TTC549 (cell line): Measurements from ENCODE around the gene CD151.

Experiments
- FAIRE-seq: peaks from 2 replicates; lab custom pipeline; 2012; peaks lifted over from hg19 to GRCh38; lab: Jason Lieb, UNC

CD151 gene

DNA sequence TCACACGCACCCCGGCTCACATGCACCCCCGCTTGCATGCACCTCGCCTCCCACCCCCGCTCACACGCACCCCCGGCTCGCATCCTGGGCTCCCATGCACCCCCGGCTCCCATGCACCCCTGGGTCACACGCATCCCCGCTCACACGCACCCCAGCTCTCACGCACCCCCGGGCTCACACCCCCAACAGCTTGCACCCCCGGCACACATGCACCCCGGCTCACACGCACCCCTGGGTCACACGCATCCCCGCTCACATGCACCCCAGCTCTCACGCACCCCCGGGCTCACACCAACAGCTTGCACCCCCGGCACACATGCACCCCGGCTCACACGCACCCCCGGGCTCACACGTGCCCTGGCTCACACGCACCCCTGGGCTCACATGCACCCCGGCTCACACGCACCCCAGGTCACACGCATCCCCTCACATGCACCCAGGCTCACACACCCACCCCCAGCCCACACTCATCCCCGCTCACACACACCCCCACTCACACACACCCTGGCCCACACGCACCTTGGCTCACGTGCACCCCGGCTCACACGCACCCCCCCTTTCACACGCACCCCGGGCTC lies 26.1 kb downstream of the CD151 start:
- FAIRE-seq, result no peak

- no peak for FAIRE-seq
Measured at GRCh38 chr11:859394-860131, 26.8 kb downstream of the CD151 start.

DNA sequence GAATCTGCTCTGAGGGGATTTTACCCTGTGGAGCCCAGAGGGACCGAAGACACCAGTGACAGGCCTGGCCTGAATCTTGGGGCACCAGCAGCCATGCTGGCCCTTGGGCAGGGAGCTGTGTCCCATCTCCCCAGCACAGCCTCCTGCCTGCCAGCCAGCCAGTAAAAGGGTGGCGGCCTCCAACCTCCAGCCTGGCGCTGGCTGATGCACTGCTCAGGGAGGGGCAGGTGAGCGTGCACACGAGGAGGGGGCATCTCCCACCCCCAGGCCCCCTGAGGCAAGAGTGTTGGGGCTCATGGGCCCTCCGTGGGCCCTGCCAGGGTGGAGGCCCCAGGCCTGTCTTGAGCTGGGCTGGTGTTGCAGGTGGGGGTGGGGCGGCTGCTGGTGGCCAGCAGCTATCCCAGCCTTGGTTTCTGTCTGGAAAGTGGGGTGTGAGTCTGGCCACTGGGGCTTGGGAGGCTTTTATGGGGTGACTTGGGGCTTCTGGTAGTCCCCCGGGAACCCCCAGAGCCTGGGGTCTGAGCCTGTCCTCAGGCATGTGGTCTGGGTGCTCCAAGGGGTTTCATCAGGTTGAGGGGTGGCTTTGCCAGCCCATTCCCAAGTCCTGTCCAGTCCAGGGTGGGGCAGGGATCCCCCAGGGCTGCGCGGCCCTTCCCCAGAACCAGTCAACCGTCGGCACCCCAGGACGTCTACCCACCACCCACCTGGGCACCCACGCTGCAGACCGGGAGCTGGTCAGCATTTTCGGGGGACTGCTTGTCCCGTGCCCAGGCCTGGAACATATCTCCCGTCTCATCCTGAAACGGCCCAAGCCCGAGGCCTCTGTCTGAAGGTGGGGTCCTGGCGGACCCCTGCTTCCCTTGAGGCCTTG lies 27.7 kb downstream of the CD151 start:
- FAIRE-seq, result no peak

DNA sequence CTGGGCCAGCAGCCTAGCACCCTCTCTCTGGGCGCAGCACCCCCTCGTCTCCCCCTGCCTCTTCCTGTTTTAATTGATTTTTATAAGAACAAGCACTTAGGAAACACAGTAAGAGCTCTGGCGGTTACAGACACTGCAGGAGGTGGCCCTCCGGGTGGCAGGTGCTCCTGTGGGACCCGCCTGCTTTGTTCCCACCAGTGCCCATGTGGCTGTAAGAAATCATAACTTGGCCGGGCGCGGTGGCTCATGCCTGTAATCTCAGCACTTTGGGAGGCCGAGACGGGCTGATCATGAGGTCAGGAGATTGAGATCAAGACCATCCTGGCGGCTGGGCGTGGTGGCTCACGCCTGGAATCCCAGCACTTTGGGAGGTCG lies 28.3 kb downstream of the CD151 start:
- FAIRE-seq, result no peak

DNA sequence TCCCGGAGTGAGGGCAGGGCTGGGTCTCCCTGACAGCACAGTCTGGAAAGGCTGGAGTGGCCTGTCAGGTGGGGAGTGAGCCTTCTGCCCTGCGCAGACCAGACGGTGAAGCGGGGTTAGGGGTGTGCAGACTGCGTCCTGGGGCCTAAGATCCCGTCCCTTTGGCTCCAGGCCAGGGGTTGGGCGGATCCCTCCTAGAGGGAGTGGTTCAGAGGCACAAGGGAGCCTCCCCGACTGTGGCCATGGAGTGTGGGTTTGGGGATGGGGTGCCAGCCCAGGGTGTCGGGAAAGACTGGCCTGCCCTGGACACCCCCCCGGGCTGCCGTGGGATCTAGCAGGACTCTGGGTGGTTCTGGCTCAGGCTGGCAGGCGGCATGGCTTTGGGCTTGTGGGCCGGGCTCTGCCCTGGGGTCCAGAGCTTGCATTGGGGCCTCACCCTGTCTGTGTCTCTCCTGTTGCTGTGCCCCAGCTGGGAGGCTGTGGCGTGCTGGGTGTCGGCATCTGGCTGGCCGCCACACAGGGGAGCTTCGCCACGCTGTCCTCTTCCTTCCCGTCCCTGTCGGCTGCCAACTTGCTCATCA lies 29.4 kb downstream of the CD151 start:
- no peak for FAIRE-seq

DNA sequence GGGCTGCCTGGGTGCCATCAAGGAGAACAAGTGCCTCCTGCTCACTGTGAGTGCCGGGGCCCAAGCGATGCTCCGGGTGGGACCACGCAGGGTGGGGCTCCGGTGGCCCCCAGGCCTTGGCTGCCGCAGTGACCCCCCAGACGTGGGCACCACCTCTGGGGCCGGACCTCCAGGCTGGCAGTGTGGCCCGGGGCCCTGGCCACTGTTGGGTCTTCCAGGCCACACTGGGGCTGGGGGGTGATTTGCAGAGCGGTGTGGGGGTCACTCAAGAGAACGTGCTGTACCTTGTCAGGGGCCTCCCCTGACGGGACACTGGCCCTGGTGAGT lies 29.9 kb downstream of the CD151 start:
- FAIRE-seq, result no peak

GRCh38 chr11:863023-863909 lies 30.5 kb downstream of the CD151 start:
- FAIRE-seq, result no peak

DNA sequence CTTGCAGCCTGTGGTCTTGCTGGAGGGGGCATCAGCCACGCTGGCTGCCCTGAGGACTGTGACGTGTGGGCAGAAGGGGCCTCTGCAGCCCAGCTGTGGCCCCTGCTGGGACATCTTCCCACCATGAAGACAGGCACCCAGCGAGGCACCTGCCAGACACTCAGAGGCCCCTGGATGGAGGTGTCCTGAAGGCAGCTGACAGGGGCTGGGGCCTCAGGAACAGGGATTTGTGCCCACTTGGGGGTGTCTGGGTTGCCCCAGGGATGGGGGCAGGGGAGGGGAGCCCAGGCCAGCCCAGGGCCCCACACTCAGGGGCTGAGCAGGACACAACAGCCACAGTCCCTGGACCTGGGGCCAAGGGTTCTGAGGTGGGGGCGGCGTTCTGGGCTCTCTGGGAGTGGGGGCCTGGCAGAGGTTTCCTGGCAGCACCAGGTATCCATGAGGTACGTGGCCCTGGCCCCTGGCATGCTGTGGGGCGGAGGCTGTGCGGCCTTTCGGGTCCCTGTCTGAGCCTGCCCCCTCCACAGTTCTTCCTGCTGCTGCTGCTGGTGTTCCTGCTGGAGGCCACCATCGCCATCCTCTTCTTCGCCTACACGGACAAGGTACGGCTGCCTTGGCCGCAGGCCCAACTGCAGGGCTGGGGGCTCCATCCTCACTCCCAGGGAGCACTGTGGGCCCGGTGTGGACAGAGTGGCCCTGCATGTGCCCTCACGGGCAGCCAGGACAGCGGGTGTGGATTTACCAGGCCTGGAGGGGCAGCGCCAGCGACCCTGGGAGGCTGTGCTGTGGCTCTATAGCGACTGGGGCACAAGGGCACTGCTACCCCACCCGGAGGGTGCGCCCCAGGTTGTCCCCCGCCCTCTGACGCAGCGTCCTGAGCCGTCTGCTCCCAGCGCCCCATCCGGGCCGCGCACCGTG lies 31.4 kb downstream of the CD151 start:
- FAIRE-seq, result no peak

- FAIRE-seq, result no peak
Measured at GRCh38 chr11:864898-865297, 32.1 kb downstream of the CD151 start.

DNA sequence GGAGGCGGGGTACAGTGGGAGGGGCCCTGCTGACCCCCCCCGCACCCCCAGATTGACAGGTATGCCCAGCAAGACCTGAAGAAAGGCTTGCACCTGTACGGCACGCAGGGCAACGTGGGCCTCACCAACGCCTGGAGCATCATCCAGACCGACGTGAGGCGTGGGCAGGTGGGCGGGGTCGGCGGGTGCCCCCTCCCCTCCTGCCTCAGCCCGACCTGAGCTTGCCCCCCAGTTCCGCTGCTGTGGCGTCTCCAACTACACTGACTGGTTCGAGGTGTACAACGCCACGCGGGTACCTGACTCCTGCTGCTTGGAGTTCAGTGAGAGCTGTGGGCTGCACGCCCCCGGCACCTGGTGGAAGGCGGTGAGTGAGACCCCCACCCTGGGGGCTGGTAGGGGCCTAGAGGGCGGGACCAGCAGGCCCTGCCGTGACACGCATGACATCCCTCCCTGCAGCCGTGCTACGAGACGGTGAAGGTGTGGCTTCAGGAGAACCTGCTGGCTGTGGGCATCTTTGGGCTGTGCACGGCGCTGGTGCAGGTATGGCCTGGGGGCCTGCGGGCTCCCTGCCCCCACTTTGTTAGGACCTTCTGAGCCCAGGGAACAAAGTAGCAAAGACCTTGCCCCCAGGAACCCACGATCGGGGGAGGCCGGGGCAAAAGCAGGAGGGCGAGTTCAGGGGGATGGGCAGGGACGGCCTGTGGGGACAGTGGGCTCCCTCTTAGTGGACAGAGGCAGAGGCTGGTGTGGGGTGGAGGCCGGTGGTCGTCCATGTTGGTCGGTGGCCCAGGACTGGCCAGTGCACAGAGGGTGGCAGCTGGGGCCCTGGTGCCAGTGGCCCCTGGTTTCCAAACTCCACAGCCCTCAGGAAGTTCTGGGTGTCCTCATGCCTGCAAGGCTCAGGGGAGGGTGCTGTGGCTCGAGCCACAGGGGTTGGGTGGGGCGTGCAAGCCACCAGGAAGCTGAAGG lies 33.0 kb downstream of the CD151 start:
- no peak for FAIRE-seq

DNA sequence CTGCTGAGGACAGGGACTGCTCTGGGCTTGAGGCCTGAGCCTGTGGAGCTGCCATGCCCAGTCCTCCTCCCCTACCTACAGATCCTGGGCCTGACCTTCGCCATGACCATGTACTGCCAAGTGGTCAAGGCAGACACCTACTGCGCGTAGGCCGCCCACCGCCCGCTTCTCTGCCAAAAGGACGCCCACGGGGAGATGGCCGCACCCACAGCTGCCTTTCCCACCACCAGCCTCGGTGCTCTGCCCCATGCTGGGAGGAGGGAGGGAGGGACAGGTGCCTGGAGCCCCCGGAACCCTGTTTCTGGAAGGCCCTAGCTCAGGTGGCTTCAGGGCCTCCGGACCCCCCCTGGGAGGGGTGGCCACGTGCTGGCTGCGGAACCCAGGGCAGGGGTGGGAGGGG lies 33.7 kb downstream of the CD151 start:
- no peak for FAIRE-seq

DNA sequence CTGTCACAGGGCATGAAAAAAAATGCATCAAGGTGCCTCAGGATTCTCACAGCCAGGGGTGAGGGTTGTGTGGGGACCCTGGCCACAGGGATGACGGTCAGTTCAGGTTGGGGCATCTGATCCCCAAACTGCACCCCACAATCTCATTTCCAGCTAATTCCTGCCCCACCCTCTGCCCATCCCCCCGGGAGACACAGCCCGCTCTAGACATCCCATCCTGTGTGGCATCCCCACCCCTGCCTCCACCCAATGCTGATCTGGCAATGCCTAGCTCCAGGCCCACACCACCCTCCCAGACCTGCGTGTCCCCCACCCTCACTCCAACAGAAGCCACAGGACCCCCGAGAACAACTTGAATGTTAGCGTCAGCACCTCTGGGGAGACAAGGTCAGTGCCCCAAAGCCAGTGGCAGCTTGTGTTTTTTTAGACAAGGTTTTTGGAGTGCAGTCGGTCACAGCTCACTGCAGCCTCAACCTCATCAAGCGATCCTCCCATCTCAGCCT lies 35.2 kb downstream of the CD151 start:
- FAIRE-seq, result no peak

DNA sequence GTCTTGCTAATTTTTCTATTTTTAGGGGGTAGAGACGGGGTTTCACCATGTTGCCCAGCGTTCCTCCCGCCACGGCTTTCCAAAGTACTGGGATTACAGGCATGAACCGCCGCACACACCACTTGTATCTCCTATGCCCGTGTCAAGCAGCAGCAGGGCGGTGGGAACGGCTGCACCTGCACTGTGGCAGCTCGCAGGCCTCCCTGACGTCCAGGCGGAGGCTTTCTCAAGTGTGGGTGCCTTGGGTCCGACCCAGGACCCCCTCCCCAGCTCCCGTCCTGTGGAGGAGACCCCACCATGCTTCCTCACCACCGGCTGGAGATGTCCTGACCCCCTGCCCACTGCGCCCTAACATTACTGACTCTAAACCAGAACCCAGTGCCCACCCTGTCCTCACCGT lies 35.6 kb downstream of the CD151 start:
- FAIRE-seq, result no peak

- no peak for FAIRE-seq
Measured at GRCh38 chr11:868802-869201, 36.0 kb downstream of the CD151 start.

DNA sequence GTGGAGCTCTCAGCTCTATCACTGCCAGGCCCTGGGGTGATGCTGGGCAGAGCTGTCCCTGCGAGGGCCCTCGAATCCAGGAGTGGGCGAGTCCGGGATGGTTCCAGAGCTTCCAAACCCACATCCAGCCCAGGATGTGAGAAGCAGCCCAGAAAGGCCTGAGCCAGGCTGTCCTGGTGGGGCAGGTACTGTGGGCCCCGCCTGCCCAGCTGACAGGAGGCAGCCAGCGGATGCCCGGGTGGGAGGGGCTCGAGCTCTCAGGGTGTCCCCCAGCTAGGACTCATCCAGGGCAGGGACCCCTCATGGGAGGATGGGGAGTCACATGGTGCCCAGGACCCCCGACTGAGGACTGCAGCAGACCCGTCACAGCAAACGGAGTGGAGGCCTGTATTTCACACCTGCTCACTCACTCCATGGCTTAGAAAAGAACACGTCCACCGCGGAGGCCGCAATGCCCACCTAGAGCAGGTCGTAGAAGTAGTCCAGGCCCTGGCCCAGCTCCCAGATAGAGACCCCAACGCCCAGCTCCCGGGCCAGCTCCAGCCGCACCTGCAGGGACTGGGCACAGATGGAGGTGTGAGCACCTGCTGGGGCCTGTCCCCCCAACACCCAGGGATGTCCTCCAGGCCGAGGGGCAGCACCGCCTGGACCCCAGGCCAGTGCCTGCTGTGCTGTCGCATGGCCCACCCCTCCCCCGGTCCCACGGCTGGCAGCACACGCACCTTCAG lies 36.8 kb downstream of the CD151 start:
- FAIRE-seq, result no peak

- no peak for FAIRE-seq
Measured at GRCh38 chr11:870127-870413, 37.3 kb downstream of the CD151 start.

GRCh38 chr11:870418-870817 lies 37.7 kb downstream of the CD151 start:
- FAIRE-seq, result no peak

- FAIRE-seq, result no peak
Measured at GRCh38 chr11:871472-871871, 38.7 kb downstream of the CD151 start.

DNA sequence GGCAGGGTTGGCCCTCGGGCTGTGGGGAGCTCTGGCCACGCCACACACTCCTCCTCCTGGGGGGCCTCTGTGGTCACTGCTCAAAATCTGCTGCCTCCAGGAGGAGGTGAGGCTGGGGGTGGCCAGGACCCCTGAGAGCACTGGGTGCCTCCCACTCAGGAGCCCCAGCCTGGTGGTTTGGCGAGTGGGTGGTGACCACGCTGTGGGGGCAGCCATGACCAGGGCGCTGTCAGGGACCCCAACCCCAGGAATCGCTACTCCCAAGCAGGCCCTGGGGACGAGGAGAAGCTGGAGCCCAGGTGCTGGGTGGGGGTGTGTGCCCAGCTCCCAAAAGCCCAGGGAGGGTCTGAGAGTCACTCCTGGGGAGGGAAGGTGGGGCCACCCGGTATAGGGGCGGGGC lies 40.0 kb downstream of the CD151 start:
- FAIRE-seq, result no peak
